ENCODE data around the gene SPATS2L. TPM values are rescaled to one million over a fixed set of nuclear protein-coding genes. Genes with fewer than 3 reads are reported as not detected.

Gene SPATS2L
- total and polyA plus RNA-seq, 2 experiments from 2014 or later, result 118 to 154 TPM

DNA sequence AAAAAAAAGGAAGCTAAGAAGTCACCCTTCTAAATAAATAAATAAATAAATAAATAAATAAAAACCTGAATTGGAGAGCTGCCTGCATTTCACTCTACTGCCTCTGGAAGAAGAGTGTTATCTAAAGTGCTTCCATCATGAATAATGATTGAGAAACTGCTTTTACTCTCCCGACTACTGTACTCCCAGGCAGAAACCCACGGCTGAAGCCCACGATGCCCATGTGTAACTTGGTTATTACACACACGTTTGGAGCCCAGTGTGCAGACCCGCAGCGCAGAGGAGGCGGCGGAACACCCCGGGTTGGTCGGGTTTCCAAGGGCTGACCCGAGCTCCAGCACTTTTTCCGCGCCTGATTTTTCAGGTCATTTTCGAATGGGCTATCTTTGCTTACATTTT is 697 bp upstream of the SPATS2L start:
- Mint-ChIP-seq H3K27ac (peak overlapping the region; percentile 86), H3K36me3 (ENCODE audit: low read depth) (peaks cover 4% of the 10 kb centered on the region; the same call in 1 of the 3 replicates), H3K9me3 (no peaks in the 10 kb centered on the region), H3K4me1 (peaks cover 43% of the 10 kb centered on the region), H3K27me3 (ENCODE audit: insufficient read depth, low read depth, poor library complexity) (peaks cover 13% of the 10 kb centered on the region), H3K4me3 (peak overlapping the region; percentile 83)
- H3K36me3 ChIP-seq (ENCODE audit: insufficient read depth), result no peaks in the 10 kb centered on the region
- H3F3A ChIP-seq (replicated peaks; ENCODE audit: low read depth), result no peaks in the 10 kb centered on the region
- H4K20me1 ChIP-seq (replicated peaks; ENCODE audit: insufficient read depth), result no peaks in the 10 kb centered on the region
- ATAC-seq, result peak; percentile 24
- H3K4me3 ChIP-seq, result peak overlapping the region; percentile 84
- H3K9me2 ChIP-seq (ENCODE audit: insufficient read depth), result no peaks in the 10 kb centered on the region
- H3K4me1 ChIP-seq (ENCODE audit: insufficient read depth), result peaks cover 29% of the 10 kb centered on the region
- no peaks in the 10 kb centered on the region for H3K27me3 ChIP-seq (ENCODE audit: insufficient read depth)
- H2AFZ ChIP-seq, result peak overlapping the region; percentile 8; the same call in 1 of the 2 replicates
- peaks cover 56% of the 10 kb centered on the region for H3K79me2 ChIP-seq (replicated peaks; ENCODE audit: insufficient read depth)
- TF ChIP-seq, protein P1, sequence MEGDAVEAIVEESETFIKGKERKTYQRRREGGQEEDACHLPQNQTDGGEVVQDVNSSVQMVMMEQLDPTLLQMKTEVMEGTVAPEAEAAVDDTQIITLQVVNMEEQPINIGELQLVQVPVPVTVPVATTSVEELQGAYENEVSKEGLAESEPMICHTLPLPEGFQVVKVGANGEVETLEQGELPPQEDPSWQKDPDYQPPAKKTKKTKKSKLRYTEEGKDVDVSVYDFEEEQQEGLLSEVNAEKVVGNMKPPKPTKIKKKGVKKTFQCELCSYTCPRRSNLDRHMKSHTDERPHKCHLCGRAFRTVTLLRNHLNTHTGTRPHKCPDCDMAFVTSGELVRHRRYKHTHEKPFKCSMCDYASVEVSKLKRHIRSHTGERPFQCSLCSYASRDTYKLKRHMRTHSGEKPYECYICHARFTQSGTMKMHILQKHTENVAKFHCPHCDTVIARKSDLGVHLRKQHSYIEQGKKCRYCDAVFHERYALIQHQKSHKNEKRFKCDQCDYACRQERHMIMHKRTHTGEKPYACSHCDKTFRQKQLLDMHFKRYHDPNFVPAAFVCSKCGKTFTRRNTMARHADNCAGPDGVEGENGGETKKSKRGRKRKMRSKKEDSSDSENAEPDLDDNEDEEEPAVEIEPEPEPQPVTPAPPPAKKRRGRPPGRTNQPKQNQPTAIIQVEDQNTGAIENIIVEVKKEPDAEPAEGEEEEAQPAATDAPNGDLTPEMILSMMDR (conservative IDR thresholded peaks at IDR 0.05; ENCODE audit: low read depth in 2 of 2), result 0 out of 4 replicates have a peak, but pooled peaks of 1 of the 2 experiments have one; percentile 15
- TF ChIP-seq ZNF114 (CRISPR knock-in tag; IDR thresholded peaks at IDR 0.05), result no peak
- peak overlapping the region; percentile 93 for H3K27ac ChIP-seq (ENCODE audit: low read depth)
- DNase-seq (ENCODE audit: low spot score), result peak; percentile 52
- peak overlapping the region; percentile 90 for H3K4me2 ChIP-seq

DNA sequence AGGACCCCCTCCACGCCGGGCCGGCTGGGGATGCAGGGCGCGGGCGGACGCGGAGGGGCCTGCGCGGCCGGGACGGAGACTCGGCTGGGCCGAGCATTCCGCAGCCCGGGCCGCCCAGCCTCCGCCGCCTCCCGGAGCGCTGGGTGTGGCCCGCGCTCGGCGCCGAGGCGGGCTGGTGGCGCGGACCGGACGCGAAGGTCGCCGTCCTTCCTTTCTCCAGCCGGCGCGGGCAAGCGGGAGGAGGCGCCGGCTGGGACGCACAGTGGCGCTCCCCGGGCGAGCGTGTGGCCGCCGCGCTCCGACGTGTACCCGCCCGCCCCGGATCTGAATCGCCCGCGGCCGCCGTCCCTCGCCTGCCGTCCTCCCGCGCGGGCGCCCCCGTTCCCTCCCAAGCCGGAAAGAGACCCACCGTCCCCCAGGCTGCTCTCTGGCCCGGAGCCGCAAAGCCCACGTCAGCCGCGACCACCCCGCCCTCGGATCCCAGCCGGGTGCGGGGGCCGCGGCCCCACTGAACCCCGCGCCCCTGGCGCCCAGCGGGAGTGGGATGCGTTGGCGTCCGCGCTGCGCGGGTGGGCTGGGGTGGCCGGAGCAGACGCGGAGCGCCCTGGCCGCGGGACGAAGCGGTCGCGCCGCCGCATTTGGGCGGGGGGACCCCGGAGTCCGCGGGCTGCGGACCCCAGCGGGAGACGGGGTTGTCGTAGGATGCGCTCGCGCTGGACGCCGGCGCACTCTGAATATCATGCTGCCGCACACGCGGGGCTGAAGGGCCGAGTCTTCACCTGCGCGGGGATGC is 634 bp downstream of the SPATS2L start:
- peak overlapping the region; percentile 85 for H3K4me3 Mint-ChIP-seq
- ATAC-seq, result peak; percentile 55
- peaks cover 70% of the 10 kb centered on the region for H3K79me2 ChIP-seq (replicated peaks; ENCODE audit: insufficient read depth)
- TF ChIP-seq NANOG (IDR thresholded peaks at IDR 0.05; ENCODE audit: borderline replicate concordance) (no peak), ZNF331 (CRISPR knock-in tag; IDR thresholded peaks at IDR 0.05; ENCODE audit: low read depth) (no peak), CREB1 (CRISPR knock-in tag; IDR thresholded peaks at IDR 0.05; ENCODE audit: low read depth) (no peak), ZNF462 (CRISPR knock-in tag; IDR thresholded peaks at IDR 0.05) (no peak), POLR2AphosphoS5 (IDR thresholded peaks at IDR 0.05; ENCODE audit: low read depth) (peak; percentile 34)
- H3F3A ChIP-seq (replicated peaks; ENCODE audit: low read depth), result no peaks in the 10 kb centered on the region
- no peak overlapping the region for H3K27ac Mint-ChIP-seq
- no peak overlapping the region for H2AFZ ChIP-seq
- no peaks in the 10 kb centered on the region for H3K9me2 ChIP-seq (ENCODE audit: insufficient read depth)
- H3K4me1 ChIP-seq (ENCODE audit: insufficient read depth), result peaks cover 42% of the 10 kb centered on the region
- peaks cover 56% of the 10 kb centered on the region for H3K4me1 Mint-ChIP-seq
- no peaks in the 10 kb centered on the region for H3K36me3 ChIP-seq (ENCODE audit: insufficient read depth)
- H3K27me3 Mint-ChIP-seq (ENCODE audit: insufficient read depth, low read depth, poor library complexity), result peaks cover 13% of the 10 kb centered on the region
- H3K4me2 ChIP-seq, result peak overlapping the region; percentile 79
- H4K20me1 ChIP-seq (replicated peaks; ENCODE audit: insufficient read depth), result no peaks in the 10 kb centered on the region
- no peaks in the 10 kb centered on the region for H3K27me3 ChIP-seq (ENCODE audit: insufficient read depth)
- H3K27ac ChIP-seq (ENCODE audit: low read depth), result peak overlapping the region; percentile 53; the same call in 1 of the 2 replicates
- H3K9me3 Mint-ChIP-seq, result no peaks in the 10 kb centered on the region
- DNase-seq (ENCODE audit: low spot score), result peak; percentile 60
- peaks cover 4% of the 10 kb centered on the region; the same call in 1 of the 3 replicates for H3K36me3 Mint-ChIP-seq (ENCODE audit: low read depth)
- H3K4me3 ChIP-seq, result peak overlapping the region; percentile 84

All from GM23338 (cell line).